HG02943 (cell line): ENCODE measurements around the gene PIK3CA.
"Not testable (repeated sequence)": the region's sequence is repeated elsewhere in the genome, so short reads cannot be mapped to it uniquely, and the experiment has no call there.

Experiments
- ATAC-seq: cut with Tn5 transposase; IDR thresholded peaks from one replicate; pipeline ENCODE4 v1.9.1; 2021; ENCODE audit warnings: mild to moderate bottlenecking, low read depth, moderate library complexity; ENCODE audit not compliant: unreplicated experiment

PIK3CA gene

GRCh38 chr3:179192542-179192941, 44.4 kb downstream of the PIK3CA start:
- ATAC-seq = no peak

GRCh38 chr3:179194931-179195330, 46.8 kb downstream of the PIK3CA start:
- no peak for ATAC-seq

- ATAC-seq = peak; percentile 80
These were observed 47.9 kb downstream of the PIK3CA start for GRCh38 chr3:179196098-179196497.

- no peak for ATAC-seq
These were observed 48.5 kb downstream of the PIK3CA start for GRCh38 chr3:179196700-179197099.

GRCh38 chr3:179200790-179201189, 52.6 kb downstream of the PIK3CA start:
- ATAC-seq = no peak

GRCh38 chr3:179215550-179215949, 67.4 kb downstream of the PIK3CA start:
- ATAC-seq = not testable (repeated sequence)

- not testable (repeated sequence) for ATAC-seq
These were observed 70.1 kb downstream of the PIK3CA start for GRCh38 chr3:179218213-179218612.

- ATAC-seq = no peak
These were observed 75.4 kb downstream of the PIK3CA start for GRCh38 chr3:179223548-179223947.

GRCh38 chr3:179224584-179224983, 76.4 kb downstream of the PIK3CA start:
- ATAC-seq = no peak

- ATAC-seq = no peak
These were observed 79.2 kb downstream of the PIK3CA start for GRCh38 chr3:179227349-179227748.

- no peak for ATAC-seq
These were observed 81.0 kb downstream of the PIK3CA start for GRCh38 chr3:179229177-179229576.

- no peak for ATAC-seq
These were observed 84.9 kb downstream of the PIK3CA start for GRCh38 chr3:179233043-179233442.

- no peak for ATAC-seq
These were observed 86.0 kb downstream of the PIK3CA start for GRCh38 chr3:179234199-179234598.

- peak; percentile 81 for ATAC-seq
These were observed 88.6 kb downstream of the PIK3CA start for GRCh38 chr3:179236669-179237301.

- not testable (repeated sequence) for ATAC-seq
These were observed 92.1 kb downstream of the PIK3CA start for GRCh38 chr3:179240299-179240698.

GRCh38 chr3:179242859-179243258, 94.7 kb downstream of the PIK3CA start:
- not testable (repeated sequence) for ATAC-seq

- no peak for ATAC-seq
These were observed 96.7 kb downstream of the PIK3CA start for GRCh38 chr3:179244878-179245277.

GRCh38 chr3:179247289-179248015, 99.3 kb downstream of the PIK3CA start:
- ATAC-seq = no peak

GRCh38 chr3:179250803-179251476, 102.8 kb downstream of the PIK3CA start, which contains the start of gene KCNMB3:
KCNMB3 (minus strand) TSS chr3:179251114; CDS start chr3:179250990, 124 bp downstream.
- ATAC-seq = no peak

- ATAC-seq = no peak
These were observed 108.7 kb downstream of the PIK3CA start for GRCh38 chr3:179256813-179257212.

GRCh38 chr3:179257742-179258141, 109.6 kb downstream of the PIK3CA start:
- ATAC-seq = not testable (repeated sequence)
